Measurements from ENCODE around the gene SEC14L1. TPM values are rescaled to one million over a fixed set of nuclear protein-coding genes. Genes with fewer than 3 reads are reported as not detected.
"Not testable (repeated sequence)": the region's sequence is repeated elsewhere in the genome, so short reads cannot be mapped to it uniquely, and the experiment has no call there.

Gene SEC14L1
- total and polyA plus RNA-seq, 3 experiments from 2014 or later: 9.5 to 75.6 (median 73.3) TPM

DNA sequence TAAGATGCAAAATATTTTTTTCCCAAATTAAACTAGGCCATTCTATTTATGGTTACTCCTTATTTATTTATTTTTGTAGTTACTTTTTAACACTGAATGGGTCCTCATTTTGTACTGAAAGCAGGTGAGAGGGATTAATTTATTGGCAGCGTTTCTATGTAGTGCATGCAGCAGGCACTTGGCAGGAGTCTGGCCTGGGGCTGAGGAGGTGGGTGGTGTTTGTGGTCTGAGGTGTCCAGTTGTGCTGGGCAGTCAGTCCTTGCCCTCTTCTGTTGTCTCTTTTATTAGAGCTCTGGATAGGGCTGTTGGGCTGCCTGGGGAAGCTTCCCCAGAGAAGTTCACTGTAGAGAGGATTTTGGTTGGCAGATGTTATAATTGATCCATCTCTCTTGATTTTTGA lies 12.7 kb downstream of the SEC14L1 start:
- no peaks in the 10 kb centered on the region for H3K9me3 ChIP-seq (ENCODE audit: low read length)
- H3K4me3 ChIP-seq (ENCODE audit: low read length): no peak overlapping the region
- Mint-ChIP-seq H3K9me3 (no peaks in the 10 kb centered on the region), H3K4me3 (no peak overlapping the region), H3K4me1 (peaks cover 46 to 63% (median 60%) of the 10 kb centered on the region in 3 donors), H3K27ac (peak overlapping the region in 1 of 8 donors; percentile 32), H3K27me3 (no peaks in the 10 kb centered on the region), H3K36me3 (peaks cover 0 to 40% (median 26%) of the 10 kb centered on the region in 3 donors)
- H3K27me3 ChIP-seq (ENCODE audit: insufficient read depth, low read length, poor library complexity, severe bottlenecking): no peaks in the 10 kb centered on the region
- H3K4me1 ChIP-seq (ENCODE audit: insufficient read depth, low read length): no peaks in the 10 kb centered on the region
- CTCF ChIA-PET: no interaction called here
- H3K36me3 ChIP-seq (ENCODE audit: insufficient read depth, low read length): peaks cover 20% of the 10 kb centered on the region
- no peak for DNase-seq
- H3K27ac ChIP-seq (ENCODE audit: low read depth, low read length): no peak overlapping the region
- POLR2A ChIA-PET: no interaction called here

DNA sequence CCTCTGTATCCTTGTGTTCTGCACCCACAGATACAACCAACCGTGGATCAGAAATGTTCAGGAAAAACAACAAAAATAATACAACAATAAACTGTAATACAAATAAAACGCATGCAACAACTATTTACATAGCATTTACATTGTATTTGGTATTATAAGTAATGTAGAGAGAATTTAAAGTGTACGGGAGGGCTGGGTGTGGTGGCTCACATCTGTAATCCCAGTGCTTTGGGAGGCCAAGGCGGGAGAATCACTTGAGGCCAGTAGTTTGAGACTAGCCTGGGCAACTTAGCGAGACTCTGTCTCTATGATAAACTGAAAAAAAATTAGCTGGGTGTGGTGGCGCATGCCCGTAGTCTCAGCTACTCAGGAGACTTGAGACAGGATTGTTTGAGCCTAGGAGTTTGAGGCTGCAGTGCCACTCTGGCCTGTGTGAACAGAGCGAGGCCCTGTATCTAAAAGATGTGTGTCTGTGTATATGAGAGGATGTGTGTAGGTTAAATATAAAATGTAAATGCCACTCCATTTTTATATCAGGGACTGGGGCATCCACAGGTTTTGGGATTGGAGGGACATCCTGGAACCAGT lies 13.3 kb downstream of the SEC14L1 start:
- no peak for DNase-seq
- H3K36me3 ChIP-seq (ENCODE audit: insufficient read depth, low read length): peaks cover 14% of the 10 kb centered on the region
- no peaks in the 10 kb centered on the region for H3K9me3 ChIP-seq (ENCODE audit: low read length)
- Mint-ChIP-seq H3K36me3 (peaks cover 0 to 34% (median 20%) of the 10 kb centered on the region in 3 donors), H3K27ac (peak overlapping the region in 3 of 8 donors; percentile 25 to 51 (median 29)), H3K4me3 (no peak overlapping the region), H3K4me1 (peaks cover 41 to 57% (median 54%) of the 10 kb centered on the region in 3 donors), H3K9me3 (no peaks in the 10 kb centered on the region), H3K27me3 (no peaks in the 10 kb centered on the region)
- no peak overlapping the region for H3K4me3 ChIP-seq (ENCODE audit: low read length)
- no peak overlapping the region for H3K27ac ChIP-seq (ENCODE audit: low read depth, low read length)
- H3K4me1 ChIP-seq (ENCODE audit: insufficient read depth, low read length): no peaks in the 10 kb centered on the region
- ChIA-PET POLR2A (no interaction called here), CTCF (no interaction called here)
- H3K27me3 ChIP-seq (ENCODE audit: insufficient read depth, low read length, poor library complexity, severe bottlenecking): no peaks in the 10 kb centered on the region

DNA sequence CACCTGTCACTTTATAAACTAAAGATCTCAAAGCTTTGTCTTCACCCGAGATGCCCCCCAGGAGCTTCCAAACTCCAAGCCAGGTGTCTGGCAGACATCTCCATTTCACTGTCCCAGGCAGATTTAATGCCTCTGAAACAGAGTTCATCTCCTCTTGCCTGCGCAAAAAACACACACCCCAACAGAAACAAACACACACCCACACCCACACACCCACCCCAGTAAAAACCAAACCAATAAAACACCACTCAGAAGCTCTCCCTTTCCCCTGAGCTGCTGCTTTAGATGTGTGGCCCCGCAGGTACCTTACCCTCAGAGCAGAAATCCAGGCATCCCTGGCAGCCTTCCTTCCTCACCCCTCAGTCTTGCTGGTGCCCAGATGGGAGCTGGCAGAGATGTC lies 14.4 kb downstream of the SEC14L1 start:
- ChIA-PET POLR2A (no interaction called here), CTCF (no interaction called here)
- Mint-ChIP-seq H3K9me3 (no peaks in the 10 kb centered on the region), H3K27me3 (no peaks in the 10 kb centered on the region), H3K4me3 (no peak overlapping the region), H3K4me1 (peaks cover 41 to 58% (median 54%) of the 10 kb centered on the region in 3 donors), H3K36me3 (peaks cover 0 to 30% (median 20%) of the 10 kb centered on the region in 3 donors), H3K27ac (peak overlapping the region in 5 of 8 donors; percentile 9 to 78 (median 66))
- no peaks in the 10 kb centered on the region for H3K27me3 ChIP-seq (ENCODE audit: insufficient read depth, low read length, poor library complexity, severe bottlenecking)
- H3K36me3 ChIP-seq (ENCODE audit: insufficient read depth, low read length): peaks cover 8% of the 10 kb centered on the region
- H3K4me1 ChIP-seq (ENCODE audit: insufficient read depth, low read length): no peaks in the 10 kb centered on the region
- no peaks in the 10 kb centered on the region for H3K9me3 ChIP-seq (ENCODE audit: low read length)
- no peak for DNase-seq
- no peak overlapping the region for H3K4me3 ChIP-seq (ENCODE audit: low read length)
- no peak overlapping the region for H3K27ac ChIP-seq (ENCODE audit: low read depth, low read length)

DNA sequence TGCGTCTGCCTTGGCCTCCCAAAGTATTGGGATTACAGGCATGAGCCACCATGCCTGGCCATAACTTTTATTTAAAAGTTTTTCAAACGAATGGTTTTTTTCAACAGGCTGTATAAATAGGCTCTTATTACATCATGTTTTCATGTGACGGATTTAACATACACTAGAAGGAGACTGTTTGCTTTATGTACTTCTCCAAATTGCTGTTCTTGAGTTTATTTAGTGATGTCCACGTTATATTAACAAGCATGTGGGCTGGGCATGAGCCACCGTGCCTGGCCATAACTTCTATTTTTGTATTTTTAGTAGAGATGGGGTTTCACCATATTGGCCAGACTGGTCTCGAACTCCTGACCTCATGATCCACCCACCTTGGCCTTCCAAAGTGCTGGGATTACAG lies 17.0 kb downstream of the SEC14L1 start:
- H3K27me3 ChIP-seq (ENCODE audit: insufficient read depth, low read length, poor library complexity, severe bottlenecking); H3K4me1 ChIP-seq (ENCODE audit: insufficient read depth, low read length); CTCF ChIA-PET; H3K4me3 Mint-ChIP-seq; H3K27me3 Mint-ChIP-seq; H3K27ac ChIP-seq (ENCODE audit: low read depth, low read length); DNase-seq; H3K36me3 ChIP-seq (ENCODE audit: insufficient read depth, low read length); H3K9me3 ChIP-seq (ENCODE audit: low read length); POLR2A ChIA-PET; H3K9me3 Mint-ChIP-seq; H3K4me3 ChIP-seq (ENCODE audit: low read length): not testable (repeated sequence)
- Mint-ChIP-seq H3K36me3 (peaks cover 0 to 17% (median 12%) of the 10 kb centered on the region in 3 donors), H3K4me1 (peaks cover 48 to 61% (median 49%) of the 10 kb centered on the region in 3 donors), H3K27ac (peak overlapping the region in 1 of 8 donors; percentile 62)

DNA sequence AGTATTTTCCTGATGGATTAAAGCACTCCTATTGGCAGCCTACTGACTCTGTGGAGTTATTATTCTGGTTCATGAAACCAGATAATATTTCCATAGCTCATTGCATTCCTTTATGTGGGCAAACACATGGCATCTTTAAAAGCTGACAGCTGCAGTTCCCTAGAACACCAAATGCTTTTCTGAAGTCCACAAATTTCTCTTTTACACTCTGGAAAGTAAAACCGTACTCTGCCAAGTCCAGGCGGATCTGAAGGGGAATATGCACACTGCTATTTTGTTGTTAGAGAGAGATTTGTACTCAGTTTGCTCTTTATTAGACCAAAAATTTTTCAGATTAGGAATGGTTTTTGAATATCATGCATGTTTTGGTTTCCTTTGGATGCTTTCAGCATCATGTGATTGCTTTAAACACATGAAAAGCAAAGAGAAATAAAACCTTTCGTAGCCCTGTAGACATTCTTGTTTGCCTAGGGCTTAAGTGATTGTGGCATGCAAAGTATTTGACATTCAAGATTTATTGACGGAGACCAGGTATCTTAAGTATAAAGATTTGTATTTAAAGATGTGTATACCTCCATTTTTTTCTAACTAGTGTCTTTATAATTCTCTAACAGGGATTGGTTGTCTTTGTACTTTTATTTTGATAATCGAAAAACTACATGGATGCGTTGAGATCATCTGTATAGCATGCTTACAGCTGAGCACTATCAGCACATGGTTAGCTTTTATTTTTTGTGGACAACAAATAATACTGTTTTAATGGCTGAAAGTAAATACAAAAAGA lies 19.5 kb downstream of the SEC14L1 start:
- no peak overlapping the region for H3K27ac ChIP-seq (ENCODE audit: low read depth, low read length)
- no peaks in the 10 kb centered on the region for H3K9me3 ChIP-seq (ENCODE audit: low read length)
- no peaks in the 10 kb centered on the region for H3K27me3 Mint-ChIP-seq
- ChIA-PET POLR2A (no interaction called here), CTCF (interaction anchor here (0.9 to 1.3 kb wide), 2 partner anchors 32 to 72 kb away, joined by 3 to 4 read pairs; no protein-coding TSS in a partner anchor)
- peaks cover 7% of the 10 kb centered on the region for H3K4me1 ChIP-seq (ENCODE audit: insufficient read depth, low read length)
- no peaks in the 10 kb centered on the region for H3K36me3 ChIP-seq (ENCODE audit: insufficient read depth, low read length)
- H3K4me3 ChIP-seq (ENCODE audit: low read length): no peak overlapping the region
- no peaks in the 10 kb centered on the region for H3K27me3 ChIP-seq (ENCODE audit: insufficient read depth, low read length, poor library complexity, severe bottlenecking)
- H3K4me1 Mint-ChIP-seq: peaks cover 48 to 66% (median 51%) of the 10 kb centered on the region in 3 donors
- DNase-seq: no peak
- H3K9me3 Mint-ChIP-seq: peaks cover 0 to 2% (median 0%) of the 10 kb centered on the region in 5 donors
- no peak overlapping the region for H3K4me3 Mint-ChIP-seq
- H3K36me3 Mint-ChIP-seq: peaks cover 3 to 28% (median 23%) of the 10 kb centered on the region in 3 donors
- H3K27ac Mint-ChIP-seq: peak overlapping the region in 3 of 8 donors; percentile 7 to 36 (median 32)

DNA sequence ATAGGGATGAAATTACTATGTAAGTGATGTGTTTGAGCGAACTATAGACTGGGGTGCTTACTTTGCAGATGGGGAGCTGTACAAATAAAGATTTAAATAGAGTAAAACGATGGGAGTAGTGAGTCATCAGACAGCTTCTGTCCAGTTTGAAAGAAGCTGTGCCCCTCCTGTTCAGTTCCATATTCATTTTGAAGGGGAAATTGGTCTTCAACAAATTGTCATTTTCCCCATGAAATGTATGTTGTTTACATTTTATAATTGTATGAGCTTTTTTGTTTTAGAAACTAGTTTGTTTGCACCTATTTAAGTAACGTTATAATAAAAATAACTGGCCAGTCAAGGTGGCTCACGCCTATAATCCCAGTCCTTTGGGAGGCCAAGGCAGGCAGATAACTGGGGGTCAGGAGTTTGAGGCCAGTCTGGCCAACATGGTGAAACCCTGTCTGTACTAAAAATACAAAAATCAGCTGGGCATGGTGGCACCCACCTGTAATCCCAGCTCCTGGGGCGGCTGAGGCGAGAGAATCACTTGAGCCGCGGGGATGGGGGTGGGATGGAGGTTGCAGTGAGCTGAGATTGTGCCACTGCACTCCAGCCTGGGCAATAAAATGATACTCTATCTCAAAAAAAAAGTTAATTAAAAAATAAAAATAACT lies 20.2 kb downstream of the SEC14L1 start:
- ChIA-PET POLR2A (interaction anchor here (0.6 kb wide), 1 partner anchor 1394 kb away, joined by 3 read pairs; no protein-coding TSS in a partner anchor), CTCF (interaction anchor here (1.3 kb wide), 1 partner anchor 72 kb away, joined by 3 read pairs; no protein-coding TSS in a partner anchor)
- peak overlapping the region in 3 of 8 donors; percentile 24 to 36 (median 32) for H3K27ac Mint-ChIP-seq
- H3K9me3 Mint-ChIP-seq: peaks cover 0 to 3% (median 0%) of the 10 kb centered on the region in 5 donors
- H3K36me3 Mint-ChIP-seq: peaks cover 6 to 30% (median 27%) of the 10 kb centered on the region in 3 donors
- no peak overlapping the region for H3K4me3 Mint-ChIP-seq
- Histone ChIP-seq H3K27me3 (ENCODE audit: insufficient read depth, low read length, poor library complexity, severe bottlenecking) (no peaks in the 10 kb centered on the region), H3K4me3 (ENCODE audit: low read length) (no peak overlapping the region), H3K9me3 (ENCODE audit: low read length) (no peaks in the 10 kb centered on the region), H3K36me3 (ENCODE audit: insufficient read depth, low read length) (no peaks in the 10 kb centered on the region), H3K4me1 (ENCODE audit: insufficient read depth, low read length) (peaks cover 9% of the 10 kb centered on the region), H3K27ac (ENCODE audit: low read depth, low read length) (no peak overlapping the region)
- peaks cover 48 to 66% (median 49%) of the 10 kb centered on the region in 3 donors for H3K4me1 Mint-ChIP-seq
- H3K27me3 Mint-ChIP-seq: no peaks in the 10 kb centered on the region
- DNase-seq: no peak

DNA sequence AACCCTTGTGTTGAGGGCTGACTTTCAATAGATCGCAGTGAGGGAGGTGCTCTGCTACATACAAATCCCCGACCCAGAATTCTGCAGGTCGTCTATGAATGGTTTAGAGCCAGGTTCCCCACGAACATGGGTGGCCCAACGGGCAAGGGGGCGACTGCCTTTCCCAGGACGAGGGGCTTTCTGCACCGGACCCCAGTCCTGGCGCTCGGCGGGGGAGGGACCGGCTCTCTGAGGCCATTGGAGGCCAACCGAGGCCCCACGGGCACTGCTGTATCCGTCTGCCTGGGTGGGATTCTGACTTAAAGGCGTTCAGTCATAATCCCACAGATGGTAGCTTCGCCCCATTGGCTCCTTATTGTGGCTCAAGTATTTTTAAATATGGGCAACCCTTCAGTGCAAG lies 21.2 kb downstream of the SEC14L1 start:
- H3K9me3 ChIP-seq (ENCODE audit: low read length): no peaks in the 10 kb centered on the region
- H3K27me3 ChIP-seq (ENCODE audit: insufficient read depth, low read length, poor library complexity, severe bottlenecking): no peaks in the 10 kb centered on the region
- H3K4me1 Mint-ChIP-seq: peaks cover 44 to 65% (median 44%) of the 10 kb centered on the region in 3 donors
- no peak for DNase-seq
- ChIA-PET CTCF (no interaction called here), POLR2A (no interaction called here)
- H3K36me3 ChIP-seq (ENCODE audit: insufficient read depth, low read length): no peaks in the 10 kb centered on the region
- peaks cover 0 to 5% (median 3%) of the 10 kb centered on the region in 5 donors for H3K9me3 Mint-ChIP-seq
- peaks cover 9% of the 10 kb centered on the region for H3K4me1 ChIP-seq (ENCODE audit: insufficient read depth, low read length)
- H3K4me3 Mint-ChIP-seq: no peak overlapping the region
- H3K36me3 Mint-ChIP-seq: peaks cover 6 to 33% (median 24%) of the 10 kb centered on the region in 3 donors
- no peaks in the 10 kb centered on the region for H3K27me3 Mint-ChIP-seq
- no peak overlapping the region for H3K27ac Mint-ChIP-seq
- H3K4me3 ChIP-seq (ENCODE audit: low read length): no peak overlapping the region
- no peak overlapping the region for H3K27ac ChIP-seq (ENCODE audit: low read depth, low read length)

All from CD8-positive, alpha-beta memory T cell (primary cell).